K562 (cell line): ENCODE data around the gene COQ5.

ENCODE experiments used
- ATF3 ChIP-seq, 2 experiments: fragments of 450-650 bp in 1 of 2; sonication (generic) in 1 of 2; formaldehyde crosslinking in 1 of 2; IDR thresholded peaks in 1 of 2; conservative IDR thresholded peaks in 1 of 2; 2 replicates each; pipeline versions ENCODE4 v1.6.1 to v1.8.1; 2016 to 2023; ENCODE audit warnings: mild to moderate bottlenecking in 2 of 2, moderate library complexity in 2 of 2, inconsistent platforms in 1 of 2, missing genetic modification reagents in 1 of 2
- CEBPB ChIP-seq: fragments of 450-650 bp; IDR thresholded peaks from 2 replicates; pipeline ENCODE4 v1.6.1; 2016; ENCODE audit warnings: missing genetic modification characterization, missing compliant biosample characterization
- CTCF ChIP-seq, 3 experiments: IDR thresholded peaks in 2 of 3; conservative IDR thresholded peaks in 1 of 3; 2 replicates each; pipeline ENCODE4 v1.5.1; 2011 to 2012; ENCODE audit warnings: low read length in 3 of 3, mild to moderate bottlenecking in 3 of 3, control low read depth in 2 of 3, improper control_type of control experiment in 1 of 3, inconsistent platforms in 1 of 3, low read depth in 1 of 3, mixed read lengths in 1 of 3, moderate library complexity in 1 of 3; ENCODE audit not compliant: insufficient read depth in 2 of 3
- ELK1 ChIP-seq: sonication (generic); formaldehyde crosslinking; IDR thresholded peaks from 2 replicates; pipeline ENCODE4 v1.8.1; 2022; ENCODE audit warnings: missing genetic modification reagents
- FOXJ3 ChIP-seq: sonication (generic); formaldehyde crosslinking; IDR thresholded peaks from 2 replicates; pipeline ENCODE4 v1.4.0; 2020; ENCODE audit warnings: mild to moderate bottlenecking, missing genetic modification reagents
- PHF8 ChIP-seq: fragments of 200-600 bp; sonication (generic); IDR thresholded peaks from 2 replicates; pipeline ENCODE4 v1.6.1; 2012; ENCODE audit warnings: mixed run types, mild to moderate bottlenecking, inconsistent platforms, low read length, moderate library complexity, borderline replicate concordance
- SIN3A ChIP-seq, 2 experiments: fragments of 150-350 bp in 1 of 2; IDR thresholded peaks; 2 replicates each; pipeline ENCODE4 v1.6.1; 2011 to 2016; ENCODE audit warnings: borderline replicate concordance in 2 of 2, low read depth in 2 of 2, low read length in 2 of 2, mild to moderate bottlenecking in 2 of 2, moderate library complexity in 2 of 2; ENCODE audit not compliant: control insufficient read depth in 1 of 2
- SMC3 ChIP-seq: conservative IDR thresholded peaks from 2 replicates; pipeline ENCODE4 v1.6.1; 2011; ENCODE audit warnings: low read depth, low read length, improper control_type of control experiment; ENCODE audit not compliant: insufficient read depth
- ZNF121 ChIP-seq: sonication (generic); formaldehyde crosslinking; conservative IDR thresholded peaks from 2 replicates; pipeline ENCODE4 v1.8.0; 2022; ENCODE audit warnings: missing genetic modification reagents

- TF ChIP-seq ELK1 (CRISPR knock-in tag) (no peak), ZNF121 (CRISPR knock-in tag) (no peak), SMC3 (no peak), FOXJ3 (CRISPR knock-in tag) (no peak), PHF8 (no peak), CTCF (IDR thresholded peaks at IDR 0.05 in 2 of 3, conservative IDR thresholded peaks at IDR 0.05 in 1 of 3; ENCODE audit: insufficient read depth in 2 of 3, low read depth in 1 of 3, low read length in 3 of 3) (no peak), ATF3 (IDR thresholded peaks at IDR 0.05) (no peak), ATF3 (CRISPR knock-in tag; conservative IDR thresholded peaks at IDR 0.05) (no peak), SIN3A (IDR thresholded peaks at IDR 0.05; ENCODE audit: borderline replicate concordance in 2 of 2, control insufficient read depth in 1 of 2, low read depth in 2 of 2, low read length in 2 of 2) (no peak), CEBPB (tag) (no peak)
These were observed 15.7 kb upstream of the COQ5 start for GRCh38 chr12:120544691-120545090.
